GM21447 (cell line): Measurements from ENCODE around the gene RGS14.
A peak's percentile ranks its signal among the peaks of the same experiment; 100 is the strongest.

Experiments
- ATAC-seq: cut with Tn5 transposase; IDR thresholded peaks from one replicate; pipeline ENCODE4 v1.9.1; 2021; ENCODE audit not compliant: unreplicated experiment

RGS14 gene

GRCh38 chr5:177362610-177363507 lies 5.1 kb downstream of the RGS14 start:
- no peak for ATAC-seq

- no peak for ATAC-seq
Observed at GRCh38 chr5:177363565-177363964, 5.8 kb downstream of the RGS14 start.

- ATAC-seq = no peak
Observed at GRCh38 chr5:177364159-177364962, 6.6 kb downstream of the RGS14 start.

- ATAC-seq = no peak
Observed at GRCh38 chr5:177365845-177366527, 8.3 kb downstream of the RGS14 start.

- ATAC-seq = no peak
Observed at GRCh38 chr5:177366528-177367322, 9.0 kb downstream of the RGS14 start.

GRCh38 chr5:177367323-177367848 lies 9.7 kb downstream of the RGS14 start:
- no peak for ATAC-seq

GRCh38 chr5:177367981-177368868 lies 10.5 kb downstream of the RGS14 start:
- ATAC-seq = no peak

- ATAC-seq = no peak
Observed at GRCh38 chr5:177368869-177369644, 11.3 kb downstream of the RGS14 start.

- no peak for ATAC-seq
Observed at GRCh38 chr5:177369645-177370440, 12.1 kb downstream of the RGS14 start.

- peak; percentile 36 for ATAC-seq
Observed at GRCh38 chr5:177370488-177371119, 12.9 kb downstream of the RGS14 start.

- ATAC-seq = no peak
Observed at GRCh38 chr5:177371120-177372033, 13.7 kb downstream of the RGS14 start.

GRCh38 chr5:177372034-177372896 lies 14.5 kb downstream of the RGS14 start:
- no peak for ATAC-seq

GRCh38 chr5:177372910-177373309 lies 15.2 kb downstream of the RGS14 start:
- ATAC-seq = no peak

- ATAC-seq = no peak
Observed at GRCh38 chr5:177373806-177374205, 16.1 kb downstream of the RGS14 start.

- no peak for ATAC-seq
Observed at GRCh38 chr5:177374211-177374610, 16.5 kb downstream of the RGS14 start.
